Neuron (in vitro differentiated cells): Measurements from ENCODE around the gene WNK1.

Experiments used
- H2AFZ ChIP-seq: one replicate; pipeline ENCODE4 v1.6.1; 2013; ENCODE audit warnings: low read depth, mild to moderate bottlenecking, inconsistent platforms, low read length, moderate library complexity
- H3K27me3 ChIP-seq: one replicate; pipeline ENCODE4 v1.6.1; 2013; ENCODE audit warnings: low read length; ENCODE audit not compliant: insufficient read depth
- H3K36me3 ChIP-seq: one replicate; pipeline ENCODE4 v1.6.1; 2013; ENCODE audit warnings: low read length; ENCODE audit not compliant: insufficient read depth
- H3K4me1 ChIP-seq: one replicate; pipeline ENCODE4 v1.6.1; 2013; ENCODE audit warnings: low read length; ENCODE audit not compliant: insufficient read depth
- H3K4me3 ChIP-seq: 2 replicates; pipeline ENCODE4 v1.5.1; 2013; ENCODE audit warnings: mild to moderate bottlenecking, low read length, moderate library complexity
- H3K9me3 ChIP-seq: one replicate; pipeline ENCODE4 v1.6.1; 2013; ENCODE audit warnings: low read length

Gene WNK1

DNA sequence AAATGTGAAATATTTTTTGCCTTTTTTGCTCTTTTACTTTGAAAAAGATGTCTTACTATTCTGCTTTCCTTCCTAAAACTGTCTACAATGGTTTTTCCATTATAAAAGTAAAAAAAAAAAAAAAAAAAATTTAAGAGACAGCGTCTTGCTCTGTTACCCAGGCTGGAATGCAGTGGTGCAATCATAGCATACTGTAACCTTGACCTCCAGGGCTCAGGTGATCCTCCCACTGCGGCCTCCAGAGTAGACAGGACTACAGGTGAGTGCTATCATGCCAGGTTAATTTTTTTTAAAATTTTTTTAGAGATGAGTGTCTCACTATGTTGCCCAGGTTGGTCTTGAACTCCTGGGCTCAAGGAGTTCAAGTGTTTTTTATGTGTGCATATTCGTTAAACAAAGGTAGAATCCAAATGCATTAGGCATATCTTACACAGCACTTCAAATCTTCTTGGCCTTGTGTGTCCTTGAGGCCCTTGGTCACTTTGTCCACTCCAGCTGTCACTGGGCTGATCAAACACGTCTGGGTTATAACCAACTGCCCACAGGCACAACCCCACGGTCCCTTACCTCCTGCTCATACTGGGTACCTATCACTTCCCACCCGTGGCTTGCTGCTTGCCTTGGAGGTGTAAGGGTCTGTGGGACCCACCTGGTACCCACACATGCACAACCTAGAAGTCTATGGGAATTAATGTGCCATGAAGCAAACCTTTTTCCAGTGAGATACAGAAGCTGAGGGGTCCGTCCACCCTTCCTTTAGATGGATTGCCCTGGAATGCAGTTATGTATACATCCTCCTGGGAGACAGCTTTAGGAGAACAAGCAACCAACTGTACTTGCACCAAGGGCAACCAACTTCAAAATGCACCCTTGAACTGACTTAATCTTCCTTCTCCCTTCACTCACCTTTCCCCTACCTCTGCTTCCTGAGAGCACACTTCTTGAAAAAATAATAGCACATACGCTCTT is 184.3 kb downstream of the WNK1 start:
- Histone ChIP-seq H3K4me1 (no peaks in the 10 kb centered on the region), H3K9me3 (peaks cover 2% of the 10 kb centered on the region), H3K36me3 (peaks cover 14% of the 10 kb centered on the region), H2AFZ (no peak overlapping the region), H3K4me3 (no peak overlapping the region), H3K27me3 (no peaks in the 10 kb centered on the region)

DNA sequence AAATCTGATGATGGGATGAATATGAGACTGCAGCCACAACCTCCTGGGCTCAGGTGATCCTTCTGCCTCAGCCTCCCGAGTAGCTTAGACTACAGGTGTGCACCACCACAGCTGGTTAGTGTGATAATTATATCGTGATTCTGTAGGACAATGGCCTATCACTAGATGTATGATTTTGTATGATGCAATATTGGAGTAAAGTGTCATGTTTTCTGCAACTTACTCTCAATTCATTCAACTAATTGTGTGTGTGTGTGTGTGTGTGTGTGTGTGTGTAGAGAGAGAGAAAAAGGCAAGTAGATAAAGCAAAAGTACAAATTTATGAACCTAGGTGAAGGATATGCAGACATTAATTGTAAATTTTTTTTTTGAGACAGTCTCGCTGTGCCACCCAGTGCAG is 186.4 kb downstream of the WNK1 start:
- H3K4me1 ChIP-seq, result no peaks in the 10 kb centered on the region
- no peak overlapping the region for H3K4me3 ChIP-seq
- no peak overlapping the region for H2AFZ ChIP-seq
- peaks cover 2% of the 10 kb centered on the region for H3K9me3 ChIP-seq
- H3K36me3 ChIP-seq, result peaks cover 23% of the 10 kb centered on the region
- no peaks in the 10 kb centered on the region for H3K27me3 ChIP-seq

DNA sequence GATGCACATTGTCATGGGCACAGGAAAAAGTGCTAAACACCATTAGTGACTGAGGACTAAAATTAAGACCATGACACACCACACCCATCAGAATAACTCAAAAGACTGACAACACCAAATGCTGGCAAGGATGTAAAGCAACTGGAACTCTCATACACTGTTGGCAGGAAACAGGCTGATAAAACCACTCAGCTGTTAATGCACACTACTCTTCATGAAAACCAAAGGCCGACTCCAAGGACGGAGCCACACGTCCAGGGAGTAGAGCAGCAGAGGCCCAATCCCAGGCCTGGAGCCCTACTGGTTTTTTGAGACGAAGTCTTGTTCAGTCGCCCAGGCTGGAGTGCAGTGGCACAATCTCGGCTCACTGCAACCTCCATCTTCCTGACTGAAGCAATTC is 190.7 kb downstream of the WNK1 start:
- Histone ChIP-seq H2AFZ (no peak overlapping the region), H3K9me3 (peaks cover 2% of the 10 kb centered on the region), H3K27me3 (no peaks in the 10 kb centered on the region), H3K4me1 (no peaks in the 10 kb centered on the region), H3K36me3 (peaks cover 24% of the 10 kb centered on the region), H3K4me3 (no peak overlapping the region)

DNA sequence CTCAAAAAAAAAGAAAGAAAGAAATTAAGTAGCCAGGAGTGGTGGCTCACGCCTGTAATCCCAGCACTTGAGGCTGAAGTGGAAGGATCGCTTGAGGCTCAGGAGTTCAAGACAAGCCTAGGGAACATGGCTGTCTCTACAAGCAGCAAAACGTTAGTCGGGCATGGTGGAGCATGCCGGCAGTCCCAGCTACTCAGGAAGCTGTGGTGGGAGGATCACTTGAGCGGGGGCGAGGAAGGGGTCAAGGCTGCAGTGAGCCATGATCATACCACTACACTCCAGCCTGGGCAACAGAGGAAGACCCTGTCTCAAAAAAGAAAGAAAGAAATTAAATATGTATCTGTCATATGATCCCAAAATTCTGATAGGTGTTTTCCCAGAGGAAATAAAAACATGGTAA is 191.8 kb downstream of the WNK1 start:
- peaks cover 6% of the 10 kb centered on the region for H3K4me1 ChIP-seq
- no peaks in the 10 kb centered on the region for H3K27me3 ChIP-seq
- peaks cover 24% of the 10 kb centered on the region for H3K36me3 ChIP-seq
- no peak overlapping the region for H2AFZ ChIP-seq
- H3K9me3 ChIP-seq, result peaks cover 2% of the 10 kb centered on the region
- H3K4me3 ChIP-seq, result no peak overlapping the region

DNA sequence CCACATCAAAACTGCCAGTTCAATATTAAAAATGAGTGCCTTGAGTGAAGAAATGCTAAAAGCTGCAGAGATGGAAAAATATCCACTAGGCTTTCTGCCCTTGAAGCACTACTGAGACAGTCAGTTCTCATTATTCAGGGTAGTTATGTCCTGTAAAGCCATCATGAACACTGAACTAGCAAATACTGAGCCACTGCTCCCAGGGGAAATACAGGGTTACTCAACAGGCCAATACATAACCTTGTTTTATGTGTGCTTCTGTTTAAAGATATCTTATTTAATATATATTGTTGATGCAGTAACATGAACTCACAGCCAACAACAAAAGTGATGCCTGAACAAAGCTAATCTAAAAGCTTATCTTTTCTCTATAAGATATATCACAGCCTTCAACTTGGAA is 193.8 kb downstream of the WNK1 start:
- Histone ChIP-seq H3K36me3 (peaks cover 21% of the 10 kb centered on the region), H3K4me1 (peaks cover 6% of the 10 kb centered on the region), H2AFZ (no peak overlapping the region), H3K4me3 (no peak overlapping the region), H3K9me3 (no peaks in the 10 kb centered on the region), H3K27me3 (no peaks in the 10 kb centered on the region)

DNA sequence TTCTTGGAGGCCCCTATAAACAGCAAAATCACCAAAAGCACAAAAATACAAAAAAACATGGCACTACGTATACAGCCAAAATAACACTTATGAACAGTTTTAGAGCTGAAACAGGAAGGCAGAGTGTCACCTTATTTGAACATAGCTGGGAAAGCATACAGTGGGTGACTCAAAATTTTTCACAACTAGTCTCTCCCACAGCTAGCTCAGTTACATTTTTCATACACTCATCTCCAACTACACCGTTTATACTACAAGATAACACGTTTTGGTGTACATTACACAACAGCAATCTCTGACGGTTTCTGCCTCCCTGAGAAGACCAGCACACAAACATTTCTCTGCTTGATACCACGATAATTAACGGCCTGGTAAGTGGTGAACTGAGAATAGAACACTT is 194.3 kb downstream of the WNK1 start:
- no peak overlapping the region for H3K4me3 ChIP-seq

DNA sequence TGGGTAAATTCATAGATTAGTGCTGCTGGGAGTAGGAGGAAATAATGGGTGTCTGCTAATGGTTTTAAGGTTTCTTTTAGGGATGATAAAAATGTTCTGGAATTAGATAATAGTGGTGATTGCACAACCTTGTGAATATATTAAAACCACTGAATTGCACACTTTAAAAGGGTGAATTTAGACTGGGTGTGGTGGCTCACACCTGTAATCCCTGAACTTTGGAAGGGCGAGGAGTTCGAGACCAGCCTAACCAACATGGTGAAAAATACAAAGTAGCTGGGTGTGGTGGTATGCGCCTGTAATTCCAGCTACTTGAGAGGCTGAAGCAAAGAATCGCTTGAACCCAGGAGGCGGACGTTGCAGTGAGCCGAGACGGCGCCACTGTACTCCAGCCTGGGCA is 195.9 kb downstream of the WNK1 start:
- Histone ChIP-seq H3K36me3 (peaks cover 12% of the 10 kb centered on the region), H3K4me3 (peak overlapping the region; percentile 92), H3K4me1 (peaks cover 6% of the 10 kb centered on the region), H3K27me3 (no peaks in the 10 kb centered on the region), H3K9me3 (no peaks in the 10 kb centered on the region), H2AFZ (no peak overlapping the region)

More for the DNA sequence above, 194.3 kb downstream of the WNK1 start:
- Histone ChIP-seq H2AFZ (no peak overlapping the region), H3K9me3 (no peaks in the 10 kb centered on the region), H3K27me3 (no peaks in the 10 kb centered on the region), H3K36me3 (peaks cover 20% of the 10 kb centered on the region), H3K4me1 (peaks cover 6% of the 10 kb centered on the region)

DNA sequence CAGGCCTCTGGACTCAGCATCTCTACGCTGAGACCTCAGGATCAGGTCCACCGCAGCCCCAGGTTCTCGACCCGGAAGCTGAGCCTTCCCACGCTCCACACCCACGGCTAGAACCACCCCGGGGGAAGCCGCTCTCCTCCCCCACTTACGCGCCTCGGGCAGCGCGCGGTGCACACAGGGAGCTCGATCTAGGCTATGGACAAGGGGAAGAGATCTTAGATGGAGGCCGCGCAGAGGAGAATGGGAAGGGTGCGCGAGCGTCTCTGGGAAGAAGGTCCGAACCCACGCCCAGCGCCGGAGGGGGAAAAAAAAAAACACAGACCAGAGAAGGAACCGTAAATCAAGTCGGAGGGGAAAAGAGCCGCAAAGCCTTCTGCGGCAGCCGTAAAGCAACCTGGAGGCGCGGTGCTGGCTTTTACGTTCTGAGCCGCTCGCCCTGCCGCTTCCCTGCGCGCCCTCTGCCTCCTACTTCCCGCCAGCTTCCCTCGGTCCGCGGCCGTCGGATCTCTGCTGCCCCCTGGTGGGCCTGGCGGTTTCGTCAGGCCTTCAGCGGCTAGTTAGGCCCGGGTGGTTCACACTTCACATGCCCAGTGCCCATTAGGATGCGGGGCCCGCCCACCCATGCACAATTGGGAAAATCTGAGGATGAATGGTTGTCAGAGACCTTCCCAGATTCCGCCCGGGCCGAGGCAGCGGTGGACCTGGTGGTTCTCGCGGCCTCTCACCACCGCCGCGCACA is 197.2 kb downstream of the WNK1 start, which contains the start of gene RAD52:
Gene RAD52, minus strand, starts transcription at position 242 of the 739 bp plus-strand sequence. CDS start 16,636 bp downstream, outside the sequence.
- no peaks in the 10 kb centered on the region for H3K27me3 ChIP-seq
- peaks cover 2% of the 10 kb centered on the region for H3K36me3 ChIP-seq
- H3K4me3 ChIP-seq, result peak within 1 kb of the TSS; percentile 92
- peak within 1 kb of the TSS; percentile 69 for H2AFZ ChIP-seq
- peaks cover 6% of the 10 kb centered on the region for H3K4me1 ChIP-seq
- H3K9me3 ChIP-seq, result no peaks in the 10 kb centered on the region

DNA sequence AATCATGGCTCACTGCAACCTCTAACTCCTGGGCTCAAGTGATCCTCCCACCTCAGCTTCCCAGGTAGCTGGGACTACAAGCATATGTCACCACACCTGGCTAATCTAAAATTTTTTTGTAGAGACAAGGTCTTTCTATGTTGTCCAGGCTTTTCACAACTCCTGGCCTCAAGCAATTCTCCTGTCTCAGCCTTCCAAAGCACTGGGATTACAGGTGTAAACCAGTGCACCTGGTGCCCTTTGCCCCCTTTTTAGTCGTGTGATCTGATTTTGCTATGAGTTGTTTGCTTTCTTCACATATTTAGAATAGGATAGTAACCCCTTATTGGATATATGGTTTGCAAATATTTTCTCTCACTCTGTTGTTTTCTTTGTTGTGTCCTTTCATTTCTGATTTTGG is 198.8 kb downstream of the WNK1 start:
- Histone ChIP-seq H3K4me3 (no peak overlapping the region), H2AFZ (no peak overlapping the region), H3K27me3 (no peaks in the 10 kb centered on the region), H3K4me1 (peaks cover 6% of the 10 kb centered on the region), H3K9me3 (no peaks in the 10 kb centered on the region), H3K36me3 (no peaks in the 10 kb centered on the region)

DNA sequence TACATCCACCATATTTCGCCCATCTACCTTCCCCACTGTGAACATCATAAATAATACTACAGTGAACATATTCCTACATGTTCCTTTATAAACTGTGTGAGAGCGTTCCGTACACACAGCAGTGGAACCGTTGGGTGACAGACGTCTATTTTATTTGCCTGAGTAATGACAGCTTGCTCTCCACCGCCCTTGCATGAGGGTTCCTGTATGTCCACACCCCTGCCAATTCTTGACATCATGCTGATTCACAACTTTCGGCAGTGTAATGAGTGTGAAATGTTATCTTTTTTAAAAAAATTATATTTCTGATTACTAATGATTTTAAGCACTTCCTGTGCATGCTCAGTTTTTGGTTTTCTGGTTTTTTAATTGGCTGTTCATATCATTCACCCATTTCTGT is 201.4 kb downstream of the WNK1 start:
- H3K36me3 ChIP-seq, result no peaks in the 10 kb centered on the region
- H2AFZ ChIP-seq, result no peak overlapping the region
- H3K27me3 ChIP-seq, result no peaks in the 10 kb centered on the region
- H3K4me1 ChIP-seq, result peaks cover 4% of the 10 kb centered on the region
- no peak overlapping the region for H3K4me3 ChIP-seq
- H3K9me3 ChIP-seq, result no peaks in the 10 kb centered on the region

DNA sequence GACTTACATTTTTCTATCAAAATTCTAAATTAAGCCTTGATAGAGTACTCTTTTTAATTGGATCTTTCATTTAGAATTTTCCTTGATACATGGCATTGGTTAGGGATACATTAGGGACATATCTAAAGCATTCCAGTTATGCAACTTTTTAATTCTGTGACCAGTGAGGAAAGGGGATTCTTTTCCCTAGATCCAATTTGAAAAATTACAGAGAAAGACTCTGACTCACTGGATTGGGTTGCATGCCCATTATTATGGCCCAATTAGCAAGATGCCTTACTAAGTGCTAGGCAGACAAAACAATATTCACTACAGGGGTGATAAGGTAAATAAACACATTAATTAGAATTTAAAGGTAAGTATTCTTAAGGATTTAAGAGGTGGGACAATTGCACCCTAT is 202.4 kb downstream of the WNK1 start:
- Histone ChIP-seq H3K9me3 (no peaks in the 10 kb centered on the region), H3K36me3 (no peaks in the 10 kb centered on the region), H3K27me3 (no peaks in the 10 kb centered on the region), H3K4me1 (peaks cover 7% of the 10 kb centered on the region), H2AFZ (no peak overlapping the region), H3K4me3 (no peak overlapping the region)

DNA sequence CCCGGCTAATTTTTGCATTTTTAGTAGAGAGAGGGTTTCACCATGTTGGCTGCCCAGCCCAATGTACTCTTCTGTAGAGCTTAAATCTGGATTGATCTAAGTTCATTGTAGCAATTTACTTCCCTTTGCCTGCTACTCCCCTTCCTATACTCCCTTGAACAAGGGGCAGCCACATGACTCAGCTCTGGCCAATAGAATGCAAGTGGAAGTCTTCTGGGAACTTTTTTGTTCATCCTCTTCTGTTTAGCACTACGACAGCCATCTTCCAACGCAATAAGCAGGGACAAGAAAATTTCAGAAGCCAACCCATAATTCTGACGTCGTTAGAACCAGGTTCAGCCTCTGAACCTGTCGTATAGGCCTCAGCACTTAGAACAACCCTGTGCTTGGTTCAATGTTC is 203.6 kb downstream of the WNK1 start:
- Histone ChIP-seq H3K4me1 (peaks cover 7% of the 10 kb centered on the region), H3K27me3 (no peaks in the 10 kb centered on the region), H2AFZ (no peak overlapping the region), H3K4me3 (no peak overlapping the region), H3K9me3 (no peaks in the 10 kb centered on the region), H3K36me3 (no peaks in the 10 kb centered on the region)

DNA sequence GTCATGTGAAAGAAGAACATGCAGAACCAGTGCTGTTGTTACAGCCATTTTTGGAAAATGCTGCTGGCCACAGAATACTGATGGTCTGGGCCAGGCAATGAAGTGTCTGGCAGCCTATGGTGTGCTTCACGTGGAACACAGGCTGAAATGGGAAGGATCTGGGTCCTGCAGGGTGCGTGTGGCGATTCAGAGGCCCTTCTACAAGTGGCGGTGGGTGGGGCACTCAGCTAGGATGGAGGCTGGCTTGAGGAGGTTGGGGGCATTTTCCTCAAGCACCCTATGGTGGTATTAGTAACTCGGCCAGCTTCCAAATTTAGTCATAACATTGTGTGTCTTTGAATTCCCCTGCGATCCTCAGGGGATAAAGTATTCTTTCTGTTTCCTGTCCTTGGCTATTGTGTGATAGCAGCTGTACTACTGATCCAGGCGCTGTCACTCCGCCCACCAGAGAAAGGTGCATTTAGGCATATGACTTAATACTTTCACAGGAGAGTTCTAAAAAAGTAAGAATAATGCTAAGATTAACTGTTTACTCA is 206.3 kb downstream of the WNK1 start:
- H3K27me3 ChIP-seq, result no peaks in the 10 kb centered on the region
- H3K9me3 ChIP-seq, result no peaks in the 10 kb centered on the region
- H2AFZ ChIP-seq, result no peak overlapping the region
- H3K36me3 ChIP-seq, result no peaks in the 10 kb centered on the region
- H3K4me1 ChIP-seq, result peaks cover 7% of the 10 kb centered on the region
- H3K4me3 ChIP-seq, result no peak overlapping the region
